HTERT RPE-1 (cell line): ENCODE data around the gene CHN2.
"Not testable (repeated sequence)": the region's sequence is repeated elsewhere in the genome, so short reads cannot be mapped to it uniquely, and the experiment has no call there.

Experiments used
- in situ Hi-C: fragments of 300-500 bp; cut with MboI; formaldehyde crosslinking; loops from 4 replicates; pipeline ENCODE4 v1.14.3; 2020; ENCODE audit warnings: low sequenced_read_pairs

The CHN2 gene

GRCh38 chr7:29518616-29519015, 324.0 kb downstream of the CHN2 start:
- in situ Hi-C loops = no loop called here

- in situ Hi-C loops = no loop called here
Measured at GRCh38 chr7:29523728-29524127, 329.2 kb downstream of the CHN2 start.

GRCh38 chr7:29527505-29528108, 333.0 kb downstream of the CHN2 start:
- in situ Hi-C loops = no loop called here

GRCh38 chr7:29528526-29528925, 334.0 kb downstream of the CHN2 start:
- in situ Hi-C loops = not testable (repeated sequence)
